ENCODE measurements around the gene AGAP1.

GRCh38 chr2:235579128-235579527, 85.3 kb downstream of the AGAP1 start:
- TF ChIP-seq CTCF (IDR thresholded peaks at IDR 0.05; ENCODE audit: poor library complexity, severe bottlenecking): no peak
- no peak for TF ChIP-seq EP300 (conservative IDR thresholded peaks at IDR 0.05; ENCODE audit: poor library complexity, severe bottlenecking)
- TF ChIP-seq RAD21 (conservative IDR thresholded peaks at IDR 0.05): no peak
- no peak for TF ChIP-seq MXI1 (conservative IDR thresholded peaks at IDR 0.05; ENCODE audit: poor library complexity, severe bottlenecking)
- no peak for TF ChIP-seq POLR2AphosphoS5 (IDR thresholded peaks at IDR 0.05)
- no peak for TF ChIP-seq REST (IDR thresholded peaks at IDR 0.05; ENCODE audit: borderline replicate concordance)
- no peak for TF ChIP-seq EZH2 (IDR thresholded peaks at IDR 0.05; ENCODE audit: borderline replicate concordance, insufficient read depth, low read length, poor library complexity, severe bottlenecking)
- TF ChIP-seq SMC3 (conservative IDR thresholded peaks at IDR 0.05; ENCODE audit: poor library complexity): no peak

Measured in neural cell (in vitro differentiated cells).